ENCODE results near the gene GUCY1A1. TPM values are rescaled to one million over a fixed set of nuclear protein-coding genes. Genes with fewer than 3 reads are reported as not detected.

Gene GUCY1A1
- total RNA-seq, 2 experiments from 2014 or later: not detected

- no peaks in the 10 kb centered on the region for H3K36me3 ChIP-seq (ENCODE audit: insufficient read depth, low read length)
- no peak overlapping the region for H3K4me3 ChIP-seq (ENCODE audit: low read depth, low read length, poor library complexity, severe bottlenecking)
- no peaks in the 10 kb centered on the region for H3K79me2 ChIP-seq (ENCODE audit: insufficient read depth, low read depth, low read length)
- H3K4me1 ChIP-seq (ENCODE audit: insufficient read depth, low read length, poor library complexity, severe bottlenecking): no peaks in the 10 kb centered on the region
- TF ChIP-seq EZH2phosphoT487 (IDR thresholded peaks at IDR 0.05; ENCODE audit: borderline replicate concordance, low read depth, low read length) (no peak), CTCF (conservative IDR thresholded peaks at IDR 0.05; ENCODE audit: low read length) (no peak)
- no peaks in the 10 kb centered on the region for H4K20me1 ChIP-seq (ENCODE audit: insufficient read depth, low read length)
- H3K9me3 ChIP-seq (ENCODE audit: low read length): no peaks in the 10 kb centered on the region
- intact Hi-C loops (cut with micrococcal nuclease; ENCODE audit: unreplicated experiment): no loop called here
- H3K9me2 ChIP-seq (ENCODE audit: insufficient read depth, low read length): no peaks in the 10 kb centered on the region
- no peak overlapping the region for H3K27ac ChIP-seq (ENCODE audit: low read depth, low read length, poor library complexity, severe bottlenecking)
- no peak for DNase-seq (ENCODE audit: low spot score)
- POLR2A ChIA-PET: no interaction called here
- H3K4me2 ChIP-seq (ENCODE audit: low read length): no peak overlapping the region
- H2AFZ ChIP-seq (ENCODE audit: low read length): no peak overlapping the region
- CTCF ChIA-PET (ENCODE audit: unreplicated experiment): no interaction called here
- no TSS peak for BruUV-seq (replicated peaks)
Measured at GRCh38 chr4:155618183-155618838, 48.3 kb upstream of the GUCY1A1 start.

- Histone ChIP-seq H3K9me2 (ENCODE audit: insufficient read depth, low read length) (no peaks in the 10 kb centered on the region), H3K4me3 (ENCODE audit: low read depth, low read length, poor library complexity, severe bottlenecking) (no peak overlapping the region), H2AFZ (ENCODE audit: low read length) (no peak overlapping the region), H3K4me1 (ENCODE audit: insufficient read depth, low read length, poor library complexity, severe bottlenecking) (no peaks in the 10 kb centered on the region), H3K27ac (ENCODE audit: low read depth, low read length, poor library complexity, severe bottlenecking) (no peak overlapping the region), H4K20me1 (ENCODE audit: insufficient read depth, low read length) (no peaks in the 10 kb centered on the region), H3K4me2 (ENCODE audit: low read length) (no peak overlapping the region), H3K79me2 (ENCODE audit: insufficient read depth, low read depth, low read length) (no peaks in the 10 kb centered on the region), H3K36me3 (ENCODE audit: insufficient read depth, low read length) (no peaks in the 10 kb centered on the region), H3K9me3 (ENCODE audit: low read length) (no peaks in the 10 kb centered on the region)
- intact Hi-C loops (cut with micrococcal nuclease; ENCODE audit: unreplicated experiment): no loop called here
- BruUV-seq (replicated peaks): no TSS peak
- TF ChIP-seq CTCF (conservative IDR thresholded peaks at IDR 0.05; ENCODE audit: low read length): no peak
- POLR2A ChIA-PET: no interaction called here
- no peak for DNase-seq (ENCODE audit: low spot score)
- CTCF ChIA-PET (ENCODE audit: unreplicated experiment): no interaction called here
Measured at GRCh38 chr4:155620637-155621036, 46.0 kb upstream of the GUCY1A1 start.

GRCh38 chr4:155624478-155624877 is 42.2 kb upstream of the GUCY1A1 start:
- Histone ChIP-seq H3K4me2 (ENCODE audit: low read length) (no peak overlapping the region), H3K79me2 (ENCODE audit: insufficient read depth, low read depth, low read length) (no peaks in the 10 kb centered on the region), H4K20me1 (ENCODE audit: insufficient read depth, low read length) (no peaks in the 10 kb centered on the region), H3K27ac (ENCODE audit: low read depth, low read length, poor library complexity, severe bottlenecking) (no peak overlapping the region), H3K36me3 (ENCODE audit: insufficient read depth, low read length) (no peaks in the 10 kb centered on the region), H3K4me1 (ENCODE audit: insufficient read depth, low read length, poor library complexity, severe bottlenecking) (no peaks in the 10 kb centered on the region), H2AFZ (ENCODE audit: low read length) (no peak overlapping the region), H3K9me3 (ENCODE audit: low read length) (no peaks in the 10 kb centered on the region), H3K9me2 (ENCODE audit: insufficient read depth, low read length) (no peaks in the 10 kb centered on the region), H3K4me3 (ENCODE audit: low read depth, low read length, poor library complexity, severe bottlenecking) (no peak overlapping the region)
- ChIA-PET POLR2A (no interaction called here), CTCF (ENCODE audit: unreplicated experiment) (no interaction called here)
- BruUV-seq (replicated peaks): no TSS peak
- no peak for TF ChIP-seq EZH2phosphoT487 (IDR thresholded peaks at IDR 0.05; ENCODE audit: borderline replicate concordance, low read depth, low read length)
- TF ChIP-seq CTCF (conservative IDR thresholded peaks at IDR 0.05; ENCODE audit: low read length): no peak
- intact Hi-C loops (cut with micrococcal nuclease; ENCODE audit: unreplicated experiment): no loop called here
- no peak for DNase-seq (ENCODE audit: low spot score)
